HL-60/S4 treated with retinoic acid at 250 ng/mL for 4 days and 3 days (cell line): ENCODE data around the gene RNF141.

Experiments
- in situ Hi-C: fragments of 300-500 bp; cut with MboI; formaldehyde crosslinking; loops from 2 replicates; pipeline ENCODE4 v1.7.0; 2022; ENCODE audit warnings: low sequenced_read_pairs

Gene RNF141

GRCh38 chr11:10540915-10541560 is at the start of gene RNF141:
Gene RNF141, minus strand, starts transcription at chr11:10541187. Its CDS starts 7,029 bp downstream, at chr11:10534158.
- in situ Hi-C loops, result loop anchor here (25.0 kb wide), 1 partner anchor 196 kb away; no protein-coding TSS in a partner anchor

DNA sequence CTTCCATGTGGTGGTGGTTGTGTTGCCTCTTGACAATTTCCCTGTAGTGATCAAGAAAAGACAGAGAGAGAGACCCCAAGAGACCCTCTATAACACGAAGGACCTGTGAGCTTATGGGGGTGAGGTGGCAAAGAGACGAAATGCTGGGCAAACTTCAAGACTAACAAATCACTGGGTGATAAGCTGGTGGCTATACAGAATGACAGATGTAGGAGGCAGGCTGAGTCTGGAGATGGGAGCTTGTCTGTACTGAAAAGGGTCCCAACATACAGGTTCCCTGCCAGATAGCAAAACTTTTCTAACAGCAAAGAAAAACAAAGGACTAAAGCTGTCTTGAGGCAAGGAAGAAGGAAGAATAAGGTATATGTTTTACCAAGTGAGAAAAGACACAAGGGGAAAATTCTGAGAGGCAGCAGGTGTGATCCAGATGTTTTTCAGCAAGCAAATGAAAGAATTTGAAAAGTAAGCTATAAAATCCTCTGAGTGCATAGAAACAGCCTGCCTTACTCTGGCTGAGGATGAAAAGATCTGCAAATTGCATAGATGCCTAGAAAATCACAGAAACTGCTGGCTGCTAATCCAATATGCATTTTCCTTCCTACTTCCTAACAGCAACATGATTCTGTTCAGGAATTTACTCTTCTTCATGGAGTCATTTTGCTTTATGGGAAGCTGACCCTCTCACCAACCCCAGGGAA is 49.4 kb upstream of the RNF141 start:
- in situ Hi-C loops, result no loop called here

- in situ Hi-C loops, result no loop called here
Measured at GRCh38 chr11:10588904-10589303, 47.9 kb upstream of the RNF141 start.

- in situ Hi-C loops, result no loop called here
Measured at GRCh38 chr11:10587995-10588394, 47.0 kb upstream of the RNF141 start.

- in situ Hi-C loops, result no loop called here
Measured at GRCh38 chr11:10587388-10587787, 46.4 kb upstream of the RNF141 start.

DNA sequence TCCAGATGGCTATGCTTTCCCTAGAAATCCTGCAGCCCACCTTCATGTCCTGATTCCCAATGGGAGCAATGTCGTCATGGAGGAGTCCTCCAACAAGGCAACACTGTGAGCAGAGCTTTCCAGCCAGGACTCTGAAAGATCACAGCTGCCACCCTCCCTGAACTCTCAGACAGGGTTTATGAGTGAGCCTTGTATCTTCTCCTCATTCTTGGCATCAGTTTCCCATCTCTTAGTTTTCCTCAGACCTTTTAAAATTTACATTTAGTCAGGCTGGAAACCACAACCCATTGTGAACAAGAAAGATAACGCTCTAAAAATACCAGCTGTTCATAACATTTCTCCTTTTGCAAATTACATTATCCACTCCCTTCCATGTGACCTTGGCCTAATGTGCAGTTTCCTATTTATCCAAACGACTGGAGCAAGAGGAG is 43.1 kb upstream of the RNF141 start:
- in situ Hi-C loops, result no loop called here

DNA sequence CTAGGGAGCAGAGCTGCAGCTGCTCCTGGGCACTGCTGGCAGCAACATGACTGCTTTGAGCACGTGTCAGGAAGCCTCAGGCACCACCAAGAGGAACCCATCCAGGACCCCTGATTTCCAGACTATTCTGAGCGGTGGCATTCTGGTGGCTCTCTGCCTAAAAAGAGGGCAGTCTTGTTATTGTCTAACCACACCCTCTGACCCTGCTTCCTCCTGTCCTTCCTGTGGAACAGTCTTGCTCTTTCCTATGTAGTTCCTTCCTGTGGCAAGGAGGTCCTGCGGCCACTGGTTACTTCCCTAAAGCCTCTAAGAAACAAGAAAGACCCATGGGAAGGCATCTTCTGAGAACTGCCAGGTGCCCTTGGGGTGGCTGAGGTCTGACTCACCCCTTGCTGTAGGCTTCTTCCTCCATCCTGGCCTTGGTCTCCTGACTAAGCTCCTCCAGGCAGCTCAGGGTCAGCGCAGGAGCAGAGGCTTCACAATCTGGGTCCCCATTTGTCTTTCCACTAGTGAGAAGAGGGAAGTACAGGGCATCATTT is 40.6 kb upstream of the RNF141 start:
- in situ Hi-C loops, result no loop called here

- in situ Hi-C loops, result no loop called here
Measured at GRCh38 chr11:10580623-10581022, 39.6 kb upstream of the RNF141 start.

DNA sequence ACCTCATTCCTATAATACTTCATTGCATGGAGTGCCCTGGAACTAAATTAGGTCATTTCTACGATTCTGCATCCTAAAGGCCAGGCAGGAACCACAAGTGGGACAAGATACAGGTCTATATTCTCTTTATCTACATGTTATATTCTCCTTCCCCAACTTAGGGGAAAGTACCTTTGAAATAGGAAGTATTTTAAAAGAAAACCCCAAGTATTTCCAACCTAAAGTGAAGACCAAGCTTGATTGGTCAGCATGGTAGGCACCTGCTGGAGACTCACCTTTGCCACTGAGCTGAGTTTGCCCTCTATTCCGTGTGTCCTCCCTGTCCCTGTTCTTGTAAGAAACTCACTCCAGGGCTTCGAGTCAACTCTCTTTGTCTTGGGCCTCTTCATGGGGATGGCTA is 38.7 kb upstream of the RNF141 start:
- in situ Hi-C loops, result no loop called here

GRCh38 chr11:10576035-10576398 is 35.0 kb upstream of the RNF141 start:
- in situ Hi-C loops, result no loop called here

- in situ Hi-C loops, result no loop called here
Measured at GRCh38 chr11:10575346-10576034, 34.5 kb upstream of the RNF141 start.

DNA sequence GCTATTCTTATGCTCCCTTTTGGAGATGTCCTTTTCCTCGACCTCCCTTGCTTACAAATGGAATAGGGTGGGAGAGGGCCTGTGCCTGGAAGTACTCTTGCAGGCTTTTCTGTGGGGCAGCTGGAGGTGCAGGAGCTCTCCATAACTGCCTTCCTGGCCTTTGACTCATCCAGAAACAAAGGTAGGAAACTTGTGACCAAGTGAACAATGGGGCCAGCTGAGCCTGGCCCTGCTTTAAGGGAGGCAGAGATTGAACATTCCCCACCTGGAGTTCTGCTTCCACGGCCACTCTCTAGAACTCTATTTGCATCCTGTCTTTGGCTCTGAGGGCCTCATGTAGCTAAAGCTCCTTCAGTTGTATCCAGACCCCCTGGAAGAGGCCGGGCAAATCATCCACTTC is 32.6 kb upstream of the RNF141 start:
- in situ Hi-C loops, result no loop called here

GRCh38 chr11:10573028-10573427 is 32.0 kb upstream of the RNF141 start:
- in situ Hi-C loops, result no loop called here

GRCh38 chr11:10572533-10572932 is 31.5 kb upstream of the RNF141 start:
- in situ Hi-C loops, result no loop called here

DNA sequence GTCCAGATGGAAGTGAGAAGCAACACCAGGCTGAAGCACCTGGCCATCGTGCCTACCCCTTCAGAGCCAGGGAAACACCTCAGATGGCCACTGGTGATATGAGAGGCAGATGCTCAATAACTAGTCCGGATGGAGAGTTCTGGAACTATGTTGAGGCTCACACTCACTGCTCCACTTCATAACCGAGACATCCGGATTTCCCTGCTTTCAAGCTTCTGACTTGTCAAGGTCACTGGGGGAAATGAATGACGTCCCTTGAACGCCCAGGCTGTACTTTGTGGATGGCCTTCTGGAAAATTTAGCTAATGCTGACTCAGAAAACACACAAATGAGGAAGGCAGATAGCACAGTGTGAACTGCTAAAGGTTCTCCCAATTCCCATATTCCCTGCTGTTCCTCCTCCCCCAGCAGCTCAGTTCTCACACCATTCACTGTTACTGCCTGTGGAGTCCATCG is 27.5 kb upstream of the RNF141 start, which contains the start of gene LYVE1:
LYVE1 (minus strand) TSS at position 180 of the 456 bp plus-strand sequence; CDS start at position 47, 133 bp downstream.
- in situ Hi-C loops, result no loop called here

DNA sequence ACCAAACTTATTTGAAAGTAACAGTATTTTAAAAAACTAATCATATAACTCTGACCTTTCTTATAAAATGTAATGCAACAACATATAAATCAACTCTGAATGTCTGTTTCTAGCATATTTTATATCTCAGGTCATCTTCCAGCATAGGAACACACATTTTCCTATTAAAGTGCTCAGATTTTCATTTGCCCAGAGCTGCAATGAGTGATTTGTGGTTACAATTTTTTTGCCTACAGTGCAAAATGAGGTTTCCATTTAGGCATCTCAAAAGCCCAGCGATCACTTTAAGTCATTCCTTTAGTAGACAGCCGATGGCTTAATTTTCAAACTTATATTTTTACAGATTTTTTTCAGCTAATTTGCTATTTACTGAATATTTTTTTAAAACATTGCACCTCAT is 26.5 kb upstream of the RNF141 start:
- in situ Hi-C loops, result no loop called here

DNA sequence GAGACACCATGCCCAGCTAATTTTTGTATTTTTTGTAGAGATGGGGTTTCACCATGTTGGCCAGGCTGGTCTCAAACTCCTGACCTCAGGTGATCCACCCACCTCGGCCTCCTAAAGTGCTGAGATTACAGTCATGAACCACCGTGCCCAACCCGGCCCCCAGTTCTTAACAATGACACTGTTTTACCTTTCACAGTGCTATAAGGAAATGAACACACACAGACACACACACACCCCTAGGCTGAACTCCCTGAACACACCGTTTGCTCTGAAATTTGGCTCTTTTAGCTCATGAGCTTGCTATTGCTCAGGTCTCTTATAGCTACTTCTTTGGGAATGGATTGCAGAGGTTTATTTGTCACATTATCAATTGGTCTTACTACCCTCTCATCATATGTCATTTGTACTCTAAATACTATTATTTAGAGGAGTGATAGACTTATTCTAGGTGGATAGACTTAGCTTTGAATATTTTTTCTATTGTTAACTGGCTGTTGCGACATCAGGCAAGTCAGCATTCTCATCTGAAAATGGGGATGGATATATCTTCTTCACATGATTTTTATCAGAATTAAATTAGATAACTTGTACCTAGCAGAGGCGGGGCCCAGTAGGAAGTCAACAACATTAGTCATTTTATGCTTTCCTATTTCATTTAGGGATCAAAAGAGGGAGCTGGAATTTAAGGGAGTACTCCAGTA is 25.4 kb upstream of the RNF141 start:
- in situ Hi-C loops, result no loop called here

GRCh38 chr11:10565493-10565892 is 24.5 kb upstream of the RNF141 start:
- in situ Hi-C loops, result no loop called here

DNA sequence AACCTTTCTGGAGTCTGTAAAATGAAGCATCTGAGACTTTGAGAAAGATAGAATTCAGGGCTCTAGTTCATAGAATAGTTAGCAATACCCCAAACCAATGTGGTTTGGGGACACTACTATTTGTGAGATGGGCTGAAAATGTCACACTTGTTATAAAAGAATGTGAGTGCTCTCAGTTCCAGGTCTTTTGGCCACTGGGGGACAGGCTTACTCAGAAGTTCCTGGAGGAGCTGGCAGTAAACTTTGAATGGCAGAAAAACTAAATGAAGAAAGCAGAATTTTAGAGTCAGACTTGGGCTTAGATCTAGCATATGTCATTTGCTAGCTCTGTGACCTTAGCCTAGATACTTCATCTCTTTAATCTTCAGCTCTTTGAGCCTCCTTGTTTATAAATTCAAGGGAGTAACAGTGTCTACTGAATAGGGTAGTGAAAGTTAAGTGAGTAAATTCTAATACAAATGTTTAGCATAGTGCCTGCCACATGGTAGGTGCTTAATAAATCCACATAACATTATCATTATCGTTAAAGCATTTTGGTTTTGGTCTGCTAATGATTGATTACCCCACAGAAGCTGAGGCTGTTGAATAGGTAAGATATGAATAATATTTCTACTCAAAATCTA is 23.8 kb upstream of the RNF141 start:
- in situ Hi-C loops, result no loop called here

- in situ Hi-C loops, result no loop called here
Measured at GRCh38 chr11:10564030-10564429, 23.0 kb upstream of the RNF141 start.
